Amniotic epithelial cell (primary cell): ENCODE measurements around the gene TCHH.
"Not testable (repeated sequence)": the region's sequence is repeated elsewhere in the genome, so short reads cannot be mapped to it uniquely, and the experiment has no call there.

Experiments
- DNase-seq: peaks from one replicate; pipeline ENCODE4 v3.0.0-alpha.2; 2010; ENCODE audit warnings: low read depth

Gene TCHH

GRCh38 chr1:152115344-152115743 is at the start of gene TCHH:
Gene TCHH (minus strand): TSS chr1:152115444. CDS start chr1:152114080, 1,364 bp downstream.
- DNase-seq, result no peak

GRCh38 chr1:152164517-152165136 is 49.4 kb upstream of the TCHH start:
- peak; percentile 23 for DNase-seq

GRCh38 chr1:152162792-152163463 is 47.7 kb upstream of the TCHH start:
- peak; percentile 97 for DNase-seq

- DNase-seq, result no peak
Measured at GRCh38 chr1:152160576-152160975, 45.3 kb upstream of the TCHH start.

- no peak for DNase-seq
Measured at GRCh38 chr1:152159144-152159543, 43.9 kb upstream of the TCHH start, which contains the start of gene RPTN. Gene RPTN (minus strand): TSS chr1:152159228. CDS start chr1:152157889, 1,339 bp downstream.

- no peak for DNase-seq
Measured at GRCh38 chr1:152153996-152154395, 38.8 kb upstream of the TCHH start.

GRCh38 chr1:152151646-152152045 is 36.4 kb upstream of the TCHH start:
- DNase-seq, result no peak

GRCh38 chr1:152148981-152149380 is 33.7 kb upstream of the TCHH start:
- DNase-seq, result no peak

GRCh38 chr1:152148051-152148450 is 32.8 kb upstream of the TCHH start:
- no peak for DNase-seq

GRCh38 chr1:152145769-152146168 is 30.5 kb upstream of the TCHH start:
- no peak for DNase-seq

GRCh38 chr1:152144674-152145183 is 29.5 kb upstream of the TCHH start:
- not testable (repeated sequence) for DNase-seq

GRCh38 chr1:152143150-152143887 is 28.1 kb upstream of the TCHH start:
- DNase-seq, result no peak

GRCh38 chr1:152141971-152142584 is 26.8 kb upstream of the TCHH start:
- DNase-seq, result peak; percentile 55

GRCh38 chr1:152137215-152137614 is 22.0 kb upstream of the TCHH start:
- DNase-seq, result no peak

GRCh38 chr1:152130186-152130585 is 14.9 kb upstream of the TCHH start:
- DNase-seq, result no peak

- DNase-seq, result no peak
Measured at GRCh38 chr1:152127673-152128072, 12.4 kb upstream of the TCHH start.

GRCh38 chr1:152125834-152126443 is 10.7 kb upstream of the TCHH start:
- DNase-seq, result no peak

GRCh38 chr1:152118915-152119314 is 3.7 kb upstream of the TCHH start:
- DNase-seq, result no peak

- DNase-seq, result no peak
Measured at GRCh38 chr1:152112885-152113432, 2.3 kb downstream of the TCHH start.

- no peak for DNase-seq
Measured at GRCh38 chr1:152112101-152112884, 3.0 kb downstream of the TCHH start.

GRCh38 chr1:152111515-152111968 is 3.7 kb downstream of the TCHH start:
- DNase-seq, result peak; percentile 11
